Kasumi-1 (cell line): ENCODE data around the gene ERGIC1.
"Not testable (repeated sequence)": the region's sequence is repeated elsewhere in the genome, so short reads cannot be mapped to it uniquely, and the experiment has no call there.

Experiments
- DNase-seq, 2 experiments: peaks; one replicate each; lab custom pipeline; 2025; lab: John Stamatoyannopoulos, UW

ERGIC1 gene

DNA sequence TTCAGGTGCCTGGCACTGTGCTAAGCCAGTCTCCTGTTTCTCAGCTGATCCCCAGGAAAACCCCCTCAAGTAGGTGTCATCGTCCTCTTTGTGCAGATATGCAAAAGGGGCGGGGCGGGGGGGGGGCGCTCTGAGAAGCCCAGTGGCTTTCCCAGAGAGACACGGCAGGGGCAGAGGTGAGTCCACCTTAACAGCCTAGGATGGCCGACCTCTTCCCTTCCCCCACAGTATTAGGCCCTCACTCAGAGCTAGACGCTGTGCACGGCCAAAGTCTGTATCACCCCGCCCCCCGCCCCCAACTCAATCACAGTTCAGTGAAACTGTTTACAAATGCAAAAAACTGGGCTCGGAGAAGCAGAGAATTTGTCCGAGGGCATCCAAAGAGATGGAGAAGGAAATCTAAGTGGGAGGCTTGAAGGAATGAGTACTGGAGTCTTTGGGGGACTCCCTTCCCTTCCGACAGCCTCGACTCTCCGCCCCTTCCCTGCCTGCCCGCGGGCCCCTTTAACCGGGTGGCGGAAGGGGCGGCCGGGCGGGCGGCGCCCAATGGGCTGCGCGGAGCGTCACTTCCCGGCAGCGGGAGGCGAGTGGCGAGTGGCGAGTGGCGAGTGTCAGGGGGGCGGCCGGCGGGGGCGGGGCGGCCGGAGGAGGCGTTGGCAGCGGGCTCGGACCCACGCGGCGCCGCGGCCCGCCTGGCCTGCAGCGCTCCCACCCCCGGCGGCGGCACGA is at the start of gene ERGIC1:
Gene ERGIC1 (plus strand): TSS at position 566 of the 729 bp plus-strand sequence. CDS start 163 bp downstream, at position 729.
- DNase-seq, result peak; percentile 39 to 58

DNA sequence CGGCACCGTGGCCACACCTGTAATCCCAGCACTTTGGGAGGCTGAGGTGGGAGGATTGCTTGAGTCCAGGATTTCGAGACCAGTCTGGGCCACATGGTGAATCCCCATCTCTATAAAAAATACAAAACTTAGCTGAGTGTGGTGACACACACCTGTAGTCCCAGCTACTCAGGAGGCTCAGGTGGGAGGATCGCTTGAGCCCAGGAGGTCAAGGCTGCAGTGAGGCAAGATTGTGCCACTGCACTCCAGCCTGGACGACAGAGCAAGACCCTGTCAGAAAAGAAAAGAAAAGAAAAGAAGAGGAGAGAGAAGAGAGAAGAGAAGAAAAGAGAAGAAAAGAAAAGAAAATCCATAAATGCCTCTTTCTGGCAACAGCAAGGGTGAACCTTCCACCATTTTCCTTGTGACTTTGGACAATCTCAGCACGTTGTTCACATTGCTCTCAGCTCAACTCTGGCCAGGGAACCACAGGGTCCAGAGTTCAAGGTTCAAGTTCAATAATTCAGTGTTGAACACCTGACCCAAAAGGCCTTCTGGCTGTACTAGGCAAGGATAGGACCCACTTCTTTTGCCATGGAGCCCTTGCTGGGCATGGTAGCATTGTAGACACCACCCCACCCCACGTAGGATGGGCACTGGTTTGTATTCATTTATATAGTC is 48.5 kb upstream of the ERGIC1 start:
- DNase-seq, result no peak

- DNase-seq, result no peak
Measured at GRCh38 chr5:172786736-172787462, 47.2 kb upstream of the ERGIC1 start.

DNA sequence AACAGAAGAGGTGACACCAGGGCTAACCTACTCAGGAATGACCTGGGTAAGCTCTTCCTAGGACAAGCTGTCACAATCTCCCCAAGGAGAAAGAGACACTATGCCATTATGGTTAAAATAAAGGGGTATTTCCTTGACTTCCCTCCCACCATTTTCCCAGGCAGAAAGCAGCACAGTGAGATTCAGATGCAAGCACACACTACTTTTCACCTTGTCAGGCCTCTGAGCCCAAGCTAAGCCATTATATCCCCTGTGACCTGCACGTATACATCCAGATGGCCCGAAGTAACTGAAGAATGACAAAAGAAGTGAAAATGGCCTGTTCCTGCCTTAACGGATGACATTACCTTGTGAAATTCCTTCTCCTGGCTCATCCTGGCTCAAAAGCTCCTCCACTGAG is 46.5 kb upstream of the ERGIC1 start:
- DNase-seq, result not testable (repeated sequence)

DNA sequence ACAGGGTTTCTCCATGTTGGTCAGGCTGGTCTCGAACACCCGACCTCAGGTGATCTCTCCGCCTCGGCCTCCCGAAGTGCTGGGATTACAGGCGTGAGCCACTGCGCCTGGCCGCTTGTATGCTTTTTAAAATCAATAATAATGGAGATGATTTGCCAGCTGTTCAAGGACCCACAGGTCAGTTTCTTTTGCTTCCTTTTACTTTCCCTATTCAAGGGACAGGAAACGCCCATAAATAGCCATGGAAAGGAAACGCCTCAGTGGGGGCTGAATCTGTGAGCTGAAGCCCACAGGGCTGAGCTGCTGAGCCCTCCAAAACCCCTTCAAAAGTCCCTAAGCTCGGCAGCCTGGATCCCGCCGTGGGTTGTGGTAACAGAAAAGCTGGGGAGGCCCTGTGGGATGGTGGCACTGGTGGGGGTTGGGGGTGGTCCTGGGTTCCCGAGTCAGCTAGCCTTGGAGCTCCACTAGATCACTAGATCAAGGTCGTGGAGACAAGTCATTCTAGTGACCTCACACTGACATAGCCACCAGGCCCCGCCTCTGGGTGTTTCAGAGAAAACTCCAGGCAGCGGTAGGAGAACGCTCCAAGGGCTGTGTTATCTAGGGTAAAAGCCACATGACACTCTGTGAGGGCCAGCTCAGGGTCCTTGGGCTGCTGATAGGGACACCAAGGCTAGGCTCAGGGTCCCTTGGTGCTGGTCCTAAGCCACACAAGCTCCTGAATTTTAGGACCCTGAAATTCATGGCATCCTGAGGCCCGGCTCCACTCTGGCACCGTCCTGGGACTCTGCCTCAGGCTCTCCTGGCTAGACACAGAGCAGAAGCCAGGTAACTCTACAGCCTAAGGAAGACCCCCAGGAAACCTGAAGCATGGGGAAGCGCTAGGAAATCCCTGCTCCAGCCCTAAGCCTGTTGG is 45.0 kb upstream of the ERGIC1 start:
- no peak for DNase-seq

GRCh38 chr5:172789687-172790495 is 44.2 kb upstream of the ERGIC1 start:
- DNase-seq, result no peak

- DNase-seq, result no peak
Measured at GRCh38 chr5:172790496-172790889, 43.6 kb upstream of the ERGIC1 start.

DNA sequence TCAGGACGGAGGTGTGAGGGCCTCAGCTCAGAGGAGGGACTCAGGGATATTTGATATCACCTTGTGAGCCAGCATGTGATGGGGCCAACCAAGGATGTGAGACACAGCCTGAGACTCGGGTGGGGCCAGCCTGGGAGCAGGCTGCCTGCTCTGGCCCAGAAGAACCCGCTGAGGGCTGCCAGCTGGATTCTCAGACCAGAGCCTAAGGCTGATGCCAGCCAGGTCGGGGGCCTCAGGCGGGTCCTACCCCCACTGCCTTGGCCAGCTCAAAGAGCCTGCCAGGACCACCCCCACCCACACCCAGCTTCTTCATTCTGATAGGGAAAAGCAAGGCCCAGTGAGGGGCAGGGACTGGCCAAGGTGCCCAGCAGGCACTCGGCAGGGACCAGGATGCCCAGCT is 42.8 kb upstream of the ERGIC1 start:
- DNase-seq, result no peak

GRCh38 chr5:172791726-172792445 is 42.2 kb upstream of the ERGIC1 start:
- DNase-seq, result no peak

DNA sequence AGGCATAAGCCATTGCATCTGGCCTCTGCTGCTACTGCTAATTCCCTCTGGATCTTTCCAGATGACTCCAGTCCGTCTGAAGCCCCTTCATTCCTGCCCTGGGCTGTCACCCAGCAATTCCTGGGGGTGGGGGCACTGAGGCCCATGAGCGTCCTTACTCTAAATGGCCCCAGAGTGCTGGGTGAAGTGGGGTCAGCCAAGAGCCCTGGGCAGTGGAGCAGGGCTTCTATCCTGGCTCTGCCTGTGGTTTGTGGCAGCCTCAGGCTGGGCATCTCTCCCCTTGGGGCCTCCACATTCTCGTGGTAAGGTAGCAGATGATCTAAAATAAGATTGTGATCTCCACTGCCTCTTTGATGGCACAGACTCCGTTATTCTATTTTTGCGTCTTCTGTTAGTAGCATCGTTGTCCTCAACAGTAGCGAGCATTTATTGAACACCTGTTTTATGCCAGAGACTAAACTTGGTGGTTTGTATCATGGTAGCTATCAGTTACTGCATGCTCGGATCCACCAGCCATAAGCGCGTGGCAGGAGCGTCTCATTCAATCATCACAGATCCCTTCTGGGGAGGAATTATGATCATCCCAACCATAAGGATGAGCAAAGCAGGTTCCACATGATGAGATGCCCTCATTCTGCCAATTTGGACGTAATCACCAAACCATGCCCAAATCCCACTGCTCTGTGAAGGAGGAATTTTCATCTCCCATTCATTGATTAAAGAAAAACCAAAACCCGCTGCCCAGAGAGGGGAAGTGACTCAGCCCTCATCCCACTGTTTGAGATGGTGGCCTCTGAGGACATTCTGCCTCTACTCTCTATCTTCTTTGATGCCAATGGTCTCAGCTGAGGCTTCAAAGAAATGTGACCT is 41.1 kb upstream of the ERGIC1 start:
- no peak for DNase-seq

DNA sequence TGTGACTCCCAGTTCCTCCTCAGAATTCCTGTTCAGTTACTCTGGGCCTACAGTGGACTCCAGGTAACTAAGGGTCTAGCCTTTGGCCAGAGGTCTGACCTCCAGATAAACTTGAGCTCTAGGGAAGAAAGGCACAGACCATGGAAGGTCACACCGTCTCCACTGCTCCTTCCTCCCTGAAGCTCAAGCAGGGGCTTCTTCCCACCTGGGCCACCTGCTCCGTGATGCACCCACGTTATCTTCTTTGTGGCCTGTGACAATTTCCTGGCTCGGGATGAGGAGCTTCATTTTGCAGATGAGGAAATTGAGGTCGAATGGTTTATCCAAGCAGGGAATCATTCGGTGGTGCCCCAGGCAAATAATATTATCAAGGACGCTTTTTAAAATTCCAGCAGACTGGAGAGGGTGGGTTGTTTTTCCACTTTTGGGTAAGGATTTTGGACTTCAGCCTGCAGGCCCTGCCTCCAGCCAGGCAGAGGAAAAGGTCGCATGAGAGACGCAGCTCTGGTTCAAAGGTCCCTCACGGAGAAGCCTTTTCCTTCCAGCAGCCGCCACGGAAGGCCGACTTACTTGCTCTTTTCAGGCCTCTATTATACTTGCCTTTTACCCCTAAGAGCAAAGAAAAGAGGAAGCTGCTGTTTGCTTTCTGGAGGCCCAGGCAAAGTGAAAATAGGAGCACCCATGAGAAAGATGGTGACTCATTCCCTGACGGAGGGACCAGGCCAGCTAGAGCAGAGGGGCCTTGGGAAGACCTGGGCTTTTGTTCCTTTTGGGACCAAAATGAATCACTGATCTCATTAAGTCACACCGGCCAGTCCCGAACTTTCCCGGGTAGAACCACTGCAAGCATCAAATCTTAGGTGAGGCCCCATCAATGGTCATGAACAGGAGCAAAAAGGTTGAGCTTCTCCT is 40.2 kb upstream of the ERGIC1 start:
- peak; percentile 75 to 83 for DNase-seq

DNA sequence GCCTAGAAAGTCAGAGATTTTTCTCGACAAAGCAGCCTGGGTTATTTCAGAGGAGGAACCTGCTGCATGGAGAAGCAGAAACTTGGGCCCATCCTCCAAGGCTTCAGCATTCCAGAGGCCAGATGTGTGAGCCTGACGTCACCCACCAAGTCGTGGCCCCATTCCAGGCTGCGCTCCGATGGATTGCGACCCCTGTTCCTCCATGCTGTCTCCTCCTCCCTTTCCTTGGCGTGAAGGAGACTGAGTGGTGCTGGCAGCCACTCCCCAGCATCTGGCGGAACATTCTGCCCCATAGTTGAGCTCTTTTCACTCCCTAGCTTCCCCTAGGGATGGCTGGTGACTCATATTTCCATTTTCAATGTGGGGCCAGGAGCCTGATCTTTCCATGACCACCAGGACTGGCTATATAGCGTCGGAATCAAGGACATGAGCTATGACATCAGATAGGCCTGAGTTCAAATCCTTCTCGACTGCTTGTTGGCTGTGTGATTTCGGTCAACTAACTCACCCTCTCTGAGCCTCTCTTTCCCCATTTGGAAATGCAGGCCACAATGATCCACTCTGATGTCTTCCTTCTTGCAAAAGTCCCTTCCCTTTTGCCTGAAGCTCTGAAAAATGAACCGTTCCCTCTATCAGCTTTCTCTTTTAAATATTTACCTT is 38.6 kb upstream of the ERGIC1 start:
- DNase-seq, result no peak

DNA sequence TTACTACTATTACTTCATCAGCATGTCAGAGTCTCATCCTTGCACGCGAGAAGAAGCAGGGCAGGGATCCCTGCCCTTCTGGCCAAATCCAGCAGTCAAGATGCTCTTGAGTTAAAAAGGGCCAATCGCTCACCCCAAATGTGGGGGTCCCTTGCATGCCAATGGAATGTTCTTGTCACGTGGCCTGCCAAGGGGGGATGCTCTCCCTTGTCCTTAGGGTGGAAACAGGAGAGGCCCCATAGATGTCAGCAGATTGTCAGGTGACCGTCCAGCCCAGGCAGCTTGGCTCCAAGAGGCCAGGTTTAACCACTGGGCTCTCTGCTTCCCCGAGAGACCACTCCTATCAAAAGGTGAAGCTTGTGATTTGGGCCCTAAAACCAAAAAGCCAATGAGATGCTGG is 37.7 kb upstream of the ERGIC1 start:
- no peak for DNase-seq

DNA sequence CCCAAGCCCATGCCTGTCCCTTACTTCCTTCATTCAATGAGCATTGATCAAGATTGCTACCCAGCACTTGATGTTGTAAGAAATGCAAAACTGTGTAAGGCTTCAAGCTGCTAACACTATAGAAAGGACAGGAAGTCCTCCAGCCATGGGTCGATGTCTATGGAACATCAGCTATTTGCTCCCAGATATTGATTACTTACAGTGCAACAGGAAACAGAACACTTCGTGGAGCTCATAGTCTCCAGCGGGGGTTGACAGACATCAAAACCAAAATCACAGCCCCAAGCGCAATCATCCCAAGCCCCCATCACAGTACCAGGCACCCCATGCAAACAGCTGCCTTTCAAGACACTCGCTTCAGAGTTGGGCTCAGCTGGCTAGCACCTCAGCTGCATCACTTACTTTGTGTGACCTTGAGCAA is 36.3 kb upstream of the ERGIC1 start:
- DNase-seq, result no peak

DNA sequence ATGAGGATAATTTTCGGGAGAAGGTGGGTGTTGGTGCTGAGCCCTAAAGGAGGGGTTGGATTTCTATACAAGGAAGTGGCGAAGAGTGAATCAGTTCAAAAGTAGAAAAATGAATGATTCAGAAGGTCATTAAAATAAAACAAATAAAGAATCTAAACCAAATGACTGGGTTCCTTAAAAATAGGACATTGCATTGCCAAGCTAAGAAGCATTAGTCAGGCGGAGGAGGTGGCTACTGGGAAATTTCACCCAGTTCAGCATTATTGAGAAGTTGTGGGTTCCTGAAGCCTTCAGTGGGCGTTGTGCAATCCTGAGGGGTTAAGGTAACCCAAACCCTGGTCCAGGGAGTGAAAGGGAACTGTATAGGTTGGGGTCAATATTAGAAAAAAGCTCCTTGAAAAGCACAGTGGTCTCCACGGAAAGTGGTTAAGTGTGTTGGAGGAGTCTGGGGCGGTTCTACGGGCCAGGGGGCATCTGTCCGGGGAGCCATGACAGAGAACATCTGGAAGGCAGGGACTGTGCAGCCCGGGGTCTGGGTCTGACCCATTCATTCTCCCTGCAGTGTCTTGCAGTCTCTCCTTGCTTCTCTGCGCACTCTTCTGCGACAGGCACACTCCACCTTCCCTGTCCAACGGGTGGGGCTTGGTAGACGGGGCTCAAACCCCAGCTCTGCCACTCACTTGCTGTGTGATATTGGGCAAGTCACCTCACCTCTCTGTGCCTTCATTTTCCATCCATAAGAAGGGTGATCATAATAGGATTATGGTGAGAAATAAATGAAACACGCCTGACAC is 35.4 kb upstream of the ERGIC1 start:
- peak; percentile 32 to 36 for DNase-seq

DNA sequence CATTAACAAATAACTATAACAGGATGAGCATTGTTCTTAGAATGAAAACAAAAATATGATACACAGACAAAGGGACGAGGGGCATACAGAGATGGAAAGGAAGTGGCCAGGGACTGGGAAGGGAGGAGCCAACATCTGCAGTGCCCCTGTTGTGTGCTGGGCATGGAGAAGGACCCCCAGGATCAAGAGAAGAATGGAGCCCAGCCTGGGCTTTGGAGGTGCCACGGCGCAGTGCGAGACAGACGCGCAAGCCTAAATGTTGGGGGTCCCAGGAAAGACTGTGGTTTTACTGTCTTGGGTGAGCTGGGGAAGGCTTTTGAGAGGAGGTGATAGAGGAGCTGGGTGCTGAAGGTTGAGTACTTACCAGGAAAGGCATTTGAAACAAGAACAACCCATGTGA is 34.6 kb upstream of the ERGIC1 start:
- DNase-seq, result no peak

DNA sequence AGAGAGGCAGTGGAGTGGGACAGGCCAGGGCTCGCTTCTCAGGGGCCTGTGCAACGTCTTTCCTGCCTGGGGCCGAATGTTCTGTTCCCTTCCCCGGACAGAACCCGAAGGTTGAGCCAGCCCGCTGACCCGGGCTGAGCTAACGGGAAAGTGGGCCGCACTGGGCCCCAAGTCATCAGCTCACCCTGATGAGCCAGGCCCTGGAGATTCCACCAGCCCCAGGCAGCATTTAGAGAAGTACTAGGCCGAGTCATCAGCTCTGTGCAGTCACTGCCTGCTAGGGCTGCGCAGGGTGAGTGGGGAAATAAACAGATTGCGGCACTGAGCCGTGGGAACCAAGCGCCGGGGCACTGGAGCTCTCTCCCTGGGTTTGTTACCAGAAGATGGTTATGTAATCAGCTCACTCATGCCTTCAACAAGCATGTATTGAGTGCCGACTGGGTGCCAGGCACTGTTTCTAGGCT is 33.9 kb upstream of the ERGIC1 start:
- DNase-seq, result peak; percentile 28 to 32
